Measurements from ENCODE around the gene NMNAT2.

- TF ChIP-seq CTCF (IDR thresholded peaks at IDR 0.05; ENCODE audit: low read depth, low read length): no peak
- no peak for TF ChIP-seq EZH2phosphoT487 (IDR thresholded peaks at IDR 0.05; ENCODE audit: low read depth)
Measured at GRCh38 chr1:183218971-183219615, 199.1 kb downstream of the NMNAT2 start.

Measured in OCI-LY3 (cell line).